GM08714 (cell line): ENCODE results near the gene DDRGK1.

Experiments
- H3K4me3 ChIP-seq: fragments of 200-500 bp; sonication (Bioruptor generic); 2 replicates; pipeline ENCODE4 v1.5.1; 2014; ENCODE audit warnings: mild to moderate bottlenecking, low read length, inconsistent platforms
- ZNF274 ChIP-seq: IDR thresholded peaks from 2 replicates; pipeline ENCODE4 v1.6.1; 2012; ENCODE audit warnings: mild to moderate bottlenecking, low read depth, low read length

DDRGK1 gene

DNA sequence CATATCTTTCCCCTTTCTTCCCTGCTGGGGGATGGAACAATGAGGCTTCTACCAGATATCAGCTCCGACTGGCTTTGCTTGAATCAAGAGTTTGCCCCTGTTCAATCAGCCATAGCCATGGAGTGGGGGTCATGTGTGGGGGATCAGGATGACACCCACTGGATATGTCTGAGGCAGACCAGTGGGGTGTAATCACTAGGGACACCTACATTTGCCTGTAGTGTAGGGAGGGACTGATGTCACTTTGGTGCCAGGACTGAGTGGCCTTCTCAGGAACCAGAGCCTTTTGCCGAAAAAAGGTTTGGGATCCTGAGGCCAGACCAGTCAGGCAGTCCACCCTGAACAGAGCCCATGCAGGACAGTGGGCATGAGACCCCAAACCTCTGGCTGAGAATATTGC, 5.9 kb upstream of the DDRGK1 start:
- peak overlapping the region; percentile 91 for H3K4me3 ChIP-seq
- no peak for TF ChIP-seq ZNF274

GRCh38 chr20:3209946-3210317, 5.5 kb upstream of the DDRGK1 start:
- H3K4me3 ChIP-seq, result peak overlapping the region; percentile 91
- TF ChIP-seq ZNF274, result no peak

- TF ChIP-seq ZNF274, result no peak
- H3K4me3 ChIP-seq, result peak within 1 kb of the TSS; percentile 91
These were observed 4.9 kb upstream of the DDRGK1 start, which contains the start of gene ITPA for GRCh38 chr20:3209257-3209945. Gene ITPA, plus strand, starts transcription at chr20:3209498. Its CDS starts 54 bp downstream, at chr20:3209552.

DNA sequence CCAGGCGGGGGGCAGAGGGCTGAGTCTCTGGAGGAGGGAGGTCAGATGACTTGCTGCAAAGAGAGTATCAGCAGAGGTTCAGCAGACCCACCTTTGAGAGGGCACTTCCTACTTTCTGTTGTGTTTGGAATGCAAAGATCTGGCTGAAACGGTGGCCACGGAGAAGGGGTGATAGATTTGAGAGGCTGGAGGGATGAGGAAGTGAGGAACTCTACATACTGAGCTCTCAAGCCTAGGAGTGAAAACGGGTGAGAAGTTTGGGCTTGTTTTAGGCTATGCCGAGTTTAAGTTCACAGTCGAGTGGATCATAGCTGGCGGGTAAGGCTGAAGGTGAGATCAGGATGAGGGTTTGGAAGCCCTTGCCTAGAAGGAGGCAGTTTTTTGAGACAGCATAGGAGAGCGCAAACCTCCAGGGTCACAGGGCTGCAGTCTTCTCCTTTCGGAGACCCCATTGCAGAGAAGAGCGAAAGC, 4.3 kb upstream of the DDRGK1 start:
- H3K4me3 ChIP-seq, result peak overlapping the region; percentile 91
- no peak for TF ChIP-seq ZNF274

GRCh38 chr20:3203315-3204123, 963 bp downstream of the DDRGK1 start:
- H3K4me3 ChIP-seq, result peak overlapping the region; percentile 92
- no peak for TF ChIP-seq ZNF274

DNA sequence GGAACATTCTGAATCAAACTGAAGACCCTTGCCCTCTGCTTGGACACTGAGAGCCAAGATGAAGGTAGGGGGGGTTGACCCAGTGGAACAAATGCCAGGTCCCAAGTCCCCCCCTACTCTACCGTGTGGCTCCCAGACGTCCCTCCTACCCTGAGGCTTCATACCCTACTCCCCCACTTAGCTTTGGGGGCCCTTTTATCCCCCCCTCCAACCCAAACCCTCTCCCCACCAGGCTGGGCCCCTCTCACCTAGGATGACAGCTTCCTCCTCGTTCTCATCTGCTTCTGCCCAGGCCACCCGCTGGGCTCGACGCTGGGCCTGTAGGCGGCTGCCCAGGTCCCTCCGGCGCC, 1.5 kb downstream of the DDRGK1 start:
- no peak for TF ChIP-seq ZNF274
- H3K4me3 ChIP-seq, result peak overlapping the region; percentile 92; the same call in 1 of the 2 replicates

DNA sequence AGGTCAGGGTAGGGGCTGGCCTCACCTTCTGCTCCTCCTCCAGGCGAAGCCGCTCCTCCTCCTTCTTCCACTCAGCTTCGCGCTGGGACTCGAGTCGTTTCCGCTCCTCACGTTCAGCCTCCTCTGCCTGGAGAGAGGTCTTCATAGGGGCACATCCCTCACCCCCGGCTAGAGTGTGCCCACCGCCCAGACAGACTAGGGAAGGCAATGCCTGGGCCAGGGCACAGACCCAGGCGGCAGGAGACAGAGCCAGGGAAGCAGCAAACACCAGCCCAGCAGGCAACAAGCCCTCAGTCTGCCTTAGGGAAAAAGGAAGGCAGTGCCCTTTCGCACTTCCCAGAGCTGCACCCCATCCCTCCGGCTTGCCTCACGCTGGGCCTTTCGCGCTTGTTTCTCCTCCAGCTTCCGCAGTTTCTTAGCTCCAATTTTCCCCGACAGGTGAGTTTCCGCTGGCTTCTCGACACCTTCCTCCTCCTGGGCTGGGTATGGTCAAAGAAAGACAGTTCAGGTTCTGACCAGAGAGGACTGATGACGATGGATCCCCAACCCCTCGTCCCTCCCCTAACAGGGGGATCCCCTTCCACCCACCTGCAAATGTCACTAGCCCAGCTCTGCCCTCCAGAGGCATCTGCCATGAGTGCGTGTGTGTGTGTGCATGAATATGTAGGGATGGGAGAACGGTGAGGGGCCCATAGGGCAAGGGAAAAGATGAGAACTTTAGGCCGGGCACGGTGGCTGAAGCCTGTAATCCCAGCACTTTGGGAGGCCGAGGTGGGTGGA, 4.3 kb downstream of the DDRGK1 start:
- no peak overlapping the region for H3K4me3 ChIP-seq
- no peak for TF ChIP-seq ZNF274

DNA sequence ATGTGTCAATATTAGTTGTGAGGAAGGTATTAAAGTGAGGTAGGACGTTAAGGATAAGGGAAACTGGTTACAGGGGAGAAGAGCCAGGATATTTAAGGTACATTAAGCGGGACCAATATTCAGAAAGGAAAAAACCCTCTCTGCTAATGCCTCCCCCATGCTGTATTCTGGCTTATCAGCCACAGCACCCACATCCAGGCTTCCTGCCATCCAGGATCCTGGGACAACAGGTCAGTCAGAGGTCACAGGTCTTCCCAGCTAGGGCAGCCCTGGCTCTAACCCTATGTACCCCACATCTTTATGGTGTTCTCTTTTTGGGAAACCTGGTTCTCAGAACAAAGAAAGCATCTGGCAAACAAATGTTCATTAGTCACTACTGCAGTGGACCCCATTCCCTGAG, 5.3 kb downstream of the DDRGK1 start:
- TF ChIP-seq ZNF274, result no peak
- no peak overlapping the region for H3K4me3 ChIP-seq

GRCh38 chr20:3195590-3196237, 8.8 kb downstream of the DDRGK1 start:
- H3K4me3 ChIP-seq, result no peak overlapping the region
- no peak for TF ChIP-seq ZNF274

DNA sequence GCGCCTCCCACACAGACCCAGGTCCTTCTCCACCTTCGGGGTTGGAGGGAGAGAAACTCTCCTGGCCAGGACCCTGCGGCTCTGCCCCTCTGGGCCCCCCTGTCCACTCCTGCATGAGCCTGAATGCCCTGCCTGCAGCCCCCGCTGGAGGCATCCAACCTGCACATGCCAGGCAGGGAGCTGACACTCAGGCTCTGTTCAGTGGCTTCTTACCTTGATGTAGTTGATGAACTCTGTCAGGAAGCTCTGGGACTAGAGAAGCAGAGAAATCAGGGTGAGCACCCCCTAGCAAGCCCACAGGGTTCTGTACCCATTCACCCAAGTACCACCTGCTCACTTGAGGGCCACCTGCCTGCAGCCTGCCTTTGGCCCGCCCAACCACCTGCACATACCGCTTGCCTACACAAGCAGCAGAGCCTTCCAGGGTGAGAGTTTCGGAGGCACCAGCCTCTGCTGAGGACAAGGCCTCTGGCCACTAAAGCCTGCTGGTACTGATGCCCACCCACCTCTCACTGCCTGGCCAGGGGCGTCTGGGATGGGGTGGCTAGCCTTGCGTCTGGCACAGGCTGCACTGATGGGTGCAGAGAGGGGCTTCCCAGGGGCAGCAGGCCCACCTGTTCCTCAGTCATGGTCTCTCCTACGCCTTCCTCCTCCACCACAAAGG, 9.7 kb downstream of the DDRGK1 start:
- no peak for TF ChIP-seq ZNF274
- no peak overlapping the region for H3K4me3 ChIP-seq

- no peak for TF ChIP-seq ZNF274
- H3K4me3 ChIP-seq, result no peak overlapping the region
These were observed 10.5 kb downstream of the DDRGK1 start for GRCh38 chr20:3193806-3194616.

DNA sequence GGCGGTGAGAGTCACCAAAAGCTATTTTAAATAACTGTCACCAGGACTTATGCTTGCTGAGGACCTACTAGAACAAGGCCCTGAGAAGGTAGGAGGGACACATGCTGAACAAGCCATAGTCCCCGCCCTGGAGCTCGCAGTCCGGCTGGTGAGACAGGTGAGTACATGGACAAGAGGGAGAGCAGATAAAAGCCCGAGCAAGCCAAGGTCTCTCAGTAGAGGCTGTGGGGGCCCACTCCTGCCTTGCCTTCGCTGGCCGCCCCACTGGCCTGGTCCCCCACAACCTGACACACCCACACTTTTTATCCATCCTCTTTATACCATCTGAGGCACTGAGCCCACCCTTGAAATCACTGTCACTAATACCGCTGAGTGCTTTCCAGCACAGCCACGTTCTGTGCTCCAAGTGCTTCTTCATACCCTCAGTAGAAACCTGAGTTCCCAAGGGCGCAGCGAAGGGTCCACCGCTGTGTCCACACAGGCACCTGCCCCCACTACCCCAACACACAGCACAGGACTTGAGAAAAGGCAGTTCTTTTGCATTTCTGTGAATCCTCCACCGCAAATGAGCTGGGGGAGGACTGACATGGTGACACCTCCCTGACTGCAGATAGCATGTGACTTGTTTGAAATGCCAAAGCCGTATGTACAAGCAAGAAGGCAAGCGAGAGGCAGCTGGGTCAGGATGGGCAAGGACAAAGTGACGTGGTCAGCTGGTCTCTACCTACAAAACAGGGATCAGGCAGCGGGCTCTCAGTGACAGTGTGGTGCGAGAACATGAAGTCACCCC, 12.1 kb downstream of the DDRGK1 start:
- H3K4me3 ChIP-seq, result no peak overlapping the region
- TF ChIP-seq ZNF274, result no peak
